K562 (cell line): ENCODE data around the gene SMIM10. TPM values are rescaled to one million over a fixed set of nuclear protein-coding genes. Genes with fewer than 3 reads are reported as not detected.

Source experiments
- ARID1B ChIP-seq: fragments of 450-650 bp; IDR thresholded peaks from 2 replicates; pipeline ENCODE4 v1.6.1; 2016; ENCODE audit warnings: antibody characterized with exemption, mild to moderate bottlenecking, inconsistent platforms
- CUX1 ChIP-seq: fragments of 200-800 bp; sonication (Bioruptor generic); IDR thresholded peaks from 2 replicates; pipeline ENCODE4 v1.6.1; 2016; ENCODE audit warnings: missing genetic modification characterization, missing compliant biosample characterization
- MNT ChIP-seq, 2 experiments: fragments of 450-650 bp; conservative IDR thresholded peaks; 2 replicates each; pipeline ENCODE4 v1.6.1; 2017; ENCODE audit warnings: mild to moderate bottlenecking in 2 of 2, moderate library complexity in 2 of 2
- POLR2AphosphoS5 ChIP-seq: IDR thresholded peaks from 2 replicates; pipeline ENCODE4 v1.6.1; 2011; ENCODE audit warnings: mild to moderate bottlenecking, low read depth, low read length, moderate library complexity; ENCODE audit not compliant: control insufficient read depth, insufficient read depth
- RREB1 ChIP-seq: fragments of 250-450 bp; sonication (Bioruptor Pico); IDR thresholded peaks from 2 replicates; pipeline ENCODE4 v1.4.0; 2020
- SMARCA4 ChIP-seq: fragments of 450-650 bp; IDR thresholded peaks from 2 replicates; pipeline ENCODE4 v1.6.1; 2016
- polyA plus RNA-seq, 8 experiments: library from polyadenylated mRNA; depleted of rRNA in 4 of 8; stranded (reverse) in 5 of 8; unstranded in 3 of 8; fragments of >200 nt; fragmentation: Nextera tagmentation in 2 of 8; fragmentation: Illumina TruSeq in 1 of 8; extraction: Ambion mirVana in 2 of 8; extraction: Trizol in 1 of 8; gene quantifications; 2 replicates each; pipeline versions ENCODE4 v1.2.1 to v1.2.3, GENCODE V29; 2011 to 2014; ENCODE audit warnings: inconsistent platforms in 1 of 8, missing spikeins in 1 of 8
- total RNA-seq, 7 experiments: library from RNA; depleted of rRNA in 6 of 7; stranded (reverse); fragments of >200 nt in 6 of 7; fragmentation: Illumina TruSeq in 2 of 7; extraction: Trizol in 2 of 7; gene quantifications; 2 replicates each; pipeline versions ENCODE4 v1.2.1 to v1.2.3, GENCODE V29; 2011 to 2021; ENCODE audit warnings: low replicate concordance in 1 of 7

SMIM10 gene
- total and polyA plus RNA-seq, 9 of the 15 experiments (the other 6 are each of a cell fraction or from before 2014, with no cell fraction given) = 2.1 to 25.3 (median 16.4) TPM

GRCh38 chrX:134981910-134982309 lies 8.9 kb upstream of the SMIM10 start (continued):
- TF ChIP-seq RREB1 (CRISPR knock-in tag) (no peak), MNT (conservative IDR thresholded peaks at IDR 0.05) (peak in 1 of 2 experiments; percentile 19; a peak in 1 of 4 replicates), CUX1 (CRISPR knock-in tag) (no peak), ARID1B (peak; percentile 95), SMARCA4 (peak; percentile 91), POLR2AphosphoS5 (peak; percentile 68)
